H9 (cell line): Measurements from ENCODE around the gene SSH3. TPM values are rescaled to one million over a fixed set of nuclear protein-coding genes. Genes with fewer than 3 reads are reported as not detected.

Source experiments
- DNase-seq: peaks from one replicate; pipeline ENCODE4 v3.0.0-alpha.2; 2017
- H2AFZ ChIP-seq: one replicate; pipeline ENCODE4 v1.6.1; 2013; ENCODE audit warnings: mild to moderate bottlenecking, low read length, control low read depth, moderate library complexity
- H2AK5ac ChIP-seq: 2 replicates; pipeline ENCODE4 v1.6.1; 2013; ENCODE audit warnings: low read length, control low read depth, mixed read lengths; ENCODE audit not compliant: insufficient read length
- H2BK120ac ChIP-seq: one replicate; pipeline ENCODE4 v1.6.1; 2013; ENCODE audit warnings: low read depth, mild to moderate bottlenecking, low read length, control low read depth, inconsistent platforms; ENCODE audit not compliant: poor library complexity, severe bottlenecking
- H2BK12ac ChIP-seq: 2 replicates; pipeline ENCODE4 v1.6.1; 2013; ENCODE audit warnings: low read length, control low read depth, mixed read lengths, low read depth; ENCODE audit not compliant: insufficient read length
- H2BK15ac ChIP-seq: 2 replicates; pipeline ENCODE4 v1.6.1; 2013; ENCODE audit warnings: low read depth, low read length, control low read depth
- H2BK20ac ChIP-seq: one replicate; pipeline ENCODE4 v1.6.1; 2013; ENCODE audit warnings: low read depth, mild to moderate bottlenecking, low read length, control low read depth, inconsistent platforms; ENCODE audit not compliant: poor library complexity, severe bottlenecking
- H2BK5ac ChIP-seq: 2 replicates; pipeline ENCODE4 v1.6.1; 2013; ENCODE audit warnings: low read length, control low read depth, mixed read lengths; ENCODE audit not compliant: insufficient read length
- H3K14ac ChIP-seq: 2 replicates; pipeline ENCODE4 v1.6.1; 2013; ENCODE audit warnings: low read length, control low read depth; ENCODE audit not compliant: insufficient read depth
- H3K18ac ChIP-seq: 2 replicates; pipeline ENCODE4 v1.6.1; 2013; ENCODE audit warnings: low read depth, mild to moderate bottlenecking, mixed read lengths, low read length, control low read depth; ENCODE audit not compliant: insufficient read length
- H3K23ac ChIP-seq: 2 replicates; pipeline ENCODE4 v1.6.1; 2013; ENCODE audit warnings: low read length, control low read depth, mixed read lengths, low read depth; ENCODE audit not compliant: insufficient read length
- H3K23me2 ChIP-seq: 2 replicates; pipeline ENCODE4 v1.6.1; 2013; ENCODE audit warnings: low read depth, mild to moderate bottlenecking, mixed read lengths, low read length, control low read depth; ENCODE audit not compliant: insufficient read length, poor library complexity, severe bottlenecking
- H3K27ac ChIP-seq: 2 replicates; pipeline ENCODE4 v1.5.1; 2013; ENCODE audit warnings: low read length, control low read depth, mixed read lengths, low read depth; ENCODE audit not compliant: insufficient read length
- H3K27me3 ChIP-seq: 2 replicates; pipeline ENCODE4 v1.6.1; 2013; ENCODE audit warnings: low read length, control low read depth, inconsistent platforms; ENCODE audit not compliant: insufficient read depth
- H3K4ac ChIP-seq: 2 replicates; pipeline ENCODE4 v1.6.1; 2013; ENCODE audit warnings: low read depth, mild to moderate bottlenecking, control low read depth, inconsistent platforms, low read length, moderate library complexity
- H3K4me1 ChIP-seq: 2 replicates; pipeline ENCODE4 v1.6.1; 2013; ENCODE audit warnings: low read length, control low read depth, inconsistent platforms; ENCODE audit not compliant: insufficient read depth
- H3K4me2 ChIP-seq: 2 replicates; pipeline ENCODE4 v1.6.1; 2013; ENCODE audit warnings: low read length, control low read depth, mixed read lengths; ENCODE audit not compliant: insufficient read length, insufficient read depth
- H3K56ac ChIP-seq: 2 replicates; pipeline ENCODE4 v1.6.1; 2013; ENCODE audit warnings: low read depth, mild to moderate bottlenecking, mixed read lengths, low read length, control low read depth; ENCODE audit not compliant: insufficient read length
- H3K79me1 ChIP-seq: 2 replicates; pipeline ENCODE4 v1.6.1; 2013; ENCODE audit warnings: low read depth, mild to moderate bottlenecking, moderate library complexity, low read length, control low read depth, inconsistent platforms; ENCODE audit not compliant: insufficient read depth, poor library complexity, severe bottlenecking
- H3K79me2 ChIP-seq: 2 replicates; pipeline ENCODE4 v1.6.1; 2013; ENCODE audit warnings: low read length, control low read depth, inconsistent platforms; ENCODE audit not compliant: insufficient read depth
- H3K9ac ChIP-seq: 2 replicates; pipeline ENCODE4 v1.6.1; 2013; ENCODE audit warnings: low read length, control low read depth, mixed read lengths; ENCODE audit not compliant: insufficient read length; ENCODE audit errors: extremely low read depth
- H3K9me3 ChIP-seq: one replicate; pipeline ENCODE4 v1.6.1; 2013; ENCODE audit warnings: low read depth, low read length, inconsistent platforms; ENCODE audit not compliant: control insufficient read depth
- H3T11ph ChIP-seq: one replicate; pipeline ENCODE4 v1.6.1; 2013; ENCODE audit warnings: mild to moderate bottlenecking, low read length, control low read depth, inconsistent platforms
- H4K20me1 ChIP-seq: one replicate; pipeline ENCODE4 v1.6.1; 2013; ENCODE audit not compliant: control insufficient read depth, insufficient read length, insufficient read depth
- H4K5ac ChIP-seq: 2 replicates; pipeline ENCODE4 v1.6.1; 2013; ENCODE audit warnings: low read depth, mild to moderate bottlenecking, mixed read lengths, low read length, control low read depth; ENCODE audit not compliant: insufficient read length
- H4K8ac ChIP-seq: replicated peaks from 2 replicates; pipeline ENCODE4 v1.6.1; 2013; ENCODE audit warnings: low read length, control low read depth, mixed read lengths, low read depth; ENCODE audit not compliant: insufficient read length
- H4K91ac ChIP-seq: 2 replicates; pipeline ENCODE4 v1.6.1; 2013; ENCODE audit warnings: low read depth, mild to moderate bottlenecking, moderate library complexity, mixed read lengths, low read length, control low read depth; ENCODE audit not compliant: insufficient read length
- H3K27ac Mint-ChIP-seq, 3 experiments: 2 replicates in 2 of 3; 3 replicates in 1 of 3; pipeline ENCODE4 v1.8.0; 2020 to 2021; ENCODE audit warnings: mixed read lengths in 3 of 3, mild to moderate bottlenecking in 1 of 3, moderate library complexity in 1 of 3
- H3K27me3 Mint-ChIP-seq: 2 replicates; pipeline ENCODE4 v1.8.0; 2021; ENCODE audit warnings: low read depth, mild to moderate bottlenecking, moderate library complexity, mixed read lengths
- H3K36me3 Mint-ChIP-seq, 3 experiments: 2 replicates in 2 of 3; 3 replicates in 1 of 3; pipeline ENCODE4 v1.8.0; 2020 to 2021; ENCODE audit warnings: low read depth in 3 of 3, mixed read lengths in 3 of 3; ENCODE audit not compliant: insufficient read depth in 1 of 3
- H3K4me1 Mint-ChIP-seq, 2 experiments: 2 replicates each; pipeline ENCODE4 v1.8.0; 2020; ENCODE audit warnings: mixed read lengths in 2 of 2
- H3K4me3 Mint-ChIP-seq, 2 experiments: 2 replicates in 1 of 2; 3 replicates in 1 of 2; pipeline ENCODE4 v1.8.0; 2020 to 2021; ENCODE audit warnings: mild to moderate bottlenecking in 2 of 2, mixed read lengths in 2 of 2, moderate library complexity in 1 of 2
- H3K9me3 Mint-ChIP-seq, 2 experiments: 2 replicates in 1 of 2; 3 replicates in 1 of 2; pipeline ENCODE4 v1.8.0; 2020; ENCODE audit warnings: mild to moderate bottlenecking in 2 of 2, mixed read lengths in 2 of 2, moderate library complexity in 1 of 2
- CTCF ChIP-seq: fragments of 200-600 bp; sonication (generic); conservative IDR thresholded peaks from 3 replicates; pipeline ENCODE4 v1.8.0; 2021; ENCODE audit warnings: antibody characterized with exemption, mild to moderate bottlenecking
- WGBS: extraction: QIAGEN DNeasy Blood & Tissue Kit; methylation state at CpG from one replicate; pipeline ENCODE4 v1.1.7; 2013; ENCODE audit warnings: missing lambda C conversion rate, low lambda C conversion rate, mixed read lengths; ENCODE audit not compliant: insufficient read length; ENCODE audit errors: extremely low coverage; 5-methylcytosine and 5-hydroxymethylcytosine counted together
- total RNA-seq: library from RNA; stranded (reverse); gene quantifications from 2 replicates; pipeline ENCODE4 v1.2.1, GENCODE V29; 2021

SSH3 gene
- total RNA-seq, 1 experiment from 2014 or later, result 42.2 TPM

- no peaks in the 10 kb centered on the region for H3K4me1 ChIP-seq
- H2BK20ac ChIP-seq, result no peak overlapping the region
- H4K91ac ChIP-seq, result no peak overlapping the region
- H3K79me2 ChIP-seq, result no peaks in the 10 kb centered on the region
- Mint-ChIP-seq H3K4me1 (peaks cover 4 to 6% of the 10 kb centered on the region in 2 experiments), H3K36me3 (no peaks in the 10 kb centered on the region), H3K4me3 (no peak overlapping the region), H3K27ac (no peak overlapping the region), H3K9me3 (no peaks in the 10 kb centered on the region; a peak in 1 of 5 replicates), H3K27me3 (peaks cover 35% of the 10 kb centered on the region)
- H3K18ac ChIP-seq, result no peak overlapping the region
- no peaks in the 10 kb centered on the region for H3K9me3 ChIP-seq
- H3K56ac ChIP-seq, result no peak overlapping the region
- no peak overlapping the region for H4K5ac ChIP-seq
- H3K27ac ChIP-seq, result no peak overlapping the region
- no peak overlapping the region for H3K23ac ChIP-seq
- H3K79me1 ChIP-seq, result no peaks in the 10 kb centered on the region
- no peak overlapping the region for H2BK12ac ChIP-seq
- no peak overlapping the region for H2BK15ac ChIP-seq
- H2BK120ac ChIP-seq, result no peak overlapping the region
- peaks cover 3% of the 10 kb centered on the region for H4K20me1 ChIP-seq
- no peak for TF ChIP-seq CTCF
- peaks cover 11% of the 10 kb centered on the region for H3K27me3 ChIP-seq
- H3K9ac ChIP-seq, result no peak overlapping the region
- no peak overlapping the region for H2BK5ac ChIP-seq
- no peak overlapping the region for H3K14ac ChIP-seq
- H3K4ac ChIP-seq, result no peak overlapping the region
- no CpG with 5 or more reads among the region's 2 CpGs for WGBS
- no peak overlapping the region for H3K4me2 ChIP-seq
- no peak overlapping the region for H3T11ph ChIP-seq
- no peak for DNase-seq
- H2AFZ ChIP-seq, result no peak overlapping the region
- no peak overlapping the region for H4K8ac ChIP-seq
- peaks cover 14% of the 10 kb centered on the region for H3K23me2 ChIP-seq
- no peak overlapping the region for H2AK5ac ChIP-seq
These were observed 17.4 kb downstream of the SSH3 start for GRCh38 chr11:67320691-67321090.
